Astrocyte (in vitro differentiated cells and primary cell): ENCODE results near the gene NDUFV2. TPM values are rescaled to one million over a fixed set of nuclear protein-coding genes. Genes with fewer than 3 reads are reported as not detected.

Source experiments
- DNase-seq: peaks from one replicate; pipeline ENCODE4 v3.0.0-alpha.2; 2010; ENCODE audit warnings: low read depth
- FAIRE-seq: peaks from 2 replicates; lab custom pipeline; 2011; peaks lifted over from hg19 to GRCh38; lab: Jason Lieb, UNC
- H2AFZ ChIP-seq: 2 replicates; pipeline ENCODE4 v1.6.0; 2012; ENCODE audit warnings: low read depth, low read length, inconsistent platforms
- H3K27ac ChIP-seq: 2 replicates; pipeline ENCODE4 v1.5.1; 2011; ENCODE audit warnings: low read depth, low read length, inconsistent platforms
- H3K27me3 ChIP-seq: 2 replicates; pipeline ENCODE4 v1.6.0; 2011; ENCODE audit warnings: low read length, inconsistent platforms; ENCODE audit not compliant: insufficient read depth
- H3K36me3 ChIP-seq: 2 replicates; pipeline ENCODE4 v1.5.1; 2011; ENCODE audit warnings: low read length, inconsistent platforms; ENCODE audit not compliant: insufficient read depth
- H3K4me1 ChIP-seq: 2 replicates; pipeline ENCODE4 v1.5.1; 2011; ENCODE audit warnings: low read length, inconsistent platforms; ENCODE audit not compliant: insufficient read depth
- H3K4me2 ChIP-seq: 2 replicates; pipeline ENCODE4 v1.6.0; 2012; ENCODE audit warnings: low read length, inconsistent platforms
- H3K4me3 ChIP-seq: 2 replicates; pipeline ENCODE4 v1.5.1; 2011; ENCODE audit warnings: low read depth, mild to moderate bottlenecking, low read length, inconsistent platforms; ENCODE audit not compliant: insufficient read depth
- H3K79me2 ChIP-seq: 2 replicates; pipeline ENCODE4 v1.6.0; 2012; ENCODE audit warnings: mild to moderate bottlenecking, low read length, inconsistent platforms; ENCODE audit not compliant: insufficient read depth
- H3K9ac ChIP-seq: 2 replicates; pipeline ENCODE4 v1.6.0; 2012; ENCODE audit warnings: mild to moderate bottlenecking, low read length, inconsistent platforms
- H3K9me3 ChIP-seq: 2 replicates; pipeline ENCODE4 v1.5.1; 2012; ENCODE audit warnings: low read depth, mild to moderate bottlenecking, low read length, inconsistent platforms; ENCODE audit not compliant: insufficient read depth
- H4K20me1 ChIP-seq: 2 replicates; pipeline ENCODE4 v1.6.0; 2012; ENCODE audit warnings: low read length, inconsistent platforms; ENCODE audit not compliant: insufficient read depth
- H3K27ac Mint-ChIP-seq: one replicate; pipeline ENCODE4 v1.8.0; 2021; ENCODE audit warnings: mild to moderate bottlenecking, mixed read lengths; ENCODE audit not compliant: unreplicated experiment
- H3K27me3 Mint-ChIP-seq: one replicate; pipeline ENCODE4 v1.8.0; 2021; ENCODE audit warnings: low read depth, mixed read lengths; ENCODE audit not compliant: unreplicated experiment
- H3K36me3 Mint-ChIP-seq: one replicate; pipeline ENCODE4 v1.8.0; 2021; ENCODE audit warnings: low read depth, mixed read lengths; ENCODE audit not compliant: unreplicated experiment
- H3K4me1 Mint-ChIP-seq: one replicate; pipeline ENCODE4 v1.8.0; 2021; ENCODE audit warnings: low read depth, mixed read lengths; ENCODE audit not compliant: unreplicated experiment
- H3K4me3 Mint-ChIP-seq: one replicate; pipeline ENCODE4 v1.8.0; 2021; ENCODE audit warnings: mild to moderate bottlenecking, moderate library complexity, mixed read lengths; ENCODE audit not compliant: unreplicated experiment
- H3K9me3 Mint-ChIP-seq: one replicate; pipeline ENCODE4 v1.8.0; 2021; ENCODE audit warnings: mild to moderate bottlenecking, mixed read lengths; ENCODE audit not compliant: unreplicated experiment
- CTCF ChIP-seq: IDR thresholded peaks from 2 replicates; pipeline ENCODE4 v1.5.1; 2011; ENCODE audit warnings: low read depth, mild to moderate bottlenecking, inconsistent platforms, low read length, moderate library complexity; ENCODE audit not compliant: insufficient read depth
- EZH2 ChIP-seq: IDR thresholded peaks from 2 replicates; pipeline ENCODE4 v1.6.1; 2012; ENCODE audit warnings: mild to moderate bottlenecking, low read length, inconsistent platforms; ENCODE audit not compliant: insufficient read depth
- total RNA-seq: library from RNA; stranded (reverse); gene quantifications from 2 replicates; pipeline ENCODE4 v1.2.1, GENCODE V29; 2021

NDUFV2 gene
- total RNA-seq, 1 donor from 2014 or later, result 120 TPM

GRCh38 chr18:9108911-9109310 is 6.4 kb downstream of the NDUFV2 start:
- Mint-ChIP-seq H3K27me3 (no peaks in the 10 kb centered on the region), H3K9me3 (no peaks in the 10 kb centered on the region), H3K4me1 (peaks cover 45% of the 10 kb centered on the region), H3K27ac (no peak overlapping the region), H3K36me3 (peaks cover 8% of the 10 kb centered on the region), H3K4me3 (no peak overlapping the region)
- DNase-seq (no peak), FAIRE-seq (no peak)
- Histone ChIP-seq H2AFZ (no peak overlapping the region), H3K4me2 (peak overlapping the region; percentile 17), H3K27me3 (no peaks in the 10 kb centered on the region), H3K4me1 (peaks cover 23% of the 10 kb centered on the region), H3K4me3 (no peak overlapping the region), H3K9me3 (no peaks in the 10 kb centered on the region), H3K9ac (peak overlapping the region; percentile 28), H4K20me1 (peaks cover 97% of the 10 kb centered on the region), H3K79me2 (peaks cover 100% of the 10 kb centered on the region), H3K36me3 (no peaks in the 10 kb centered on the region), H3K27ac (no peak overlapping the region)
- TF ChIP-seq CTCF (no peak), EZH2 (no peak)

GRCh38 chr18:9109523-9109922 is 7.0 kb downstream of the NDUFV2 start:
- Histone ChIP-seq H3K9ac (peak overlapping the region; percentile 28), H2AFZ (no peak overlapping the region), H3K27ac (no peak overlapping the region), H3K4me3 (no peak overlapping the region), H3K4me1 (peaks cover 17% of the 10 kb centered on the region), H3K79me2 (peaks cover 100% of the 10 kb centered on the region), H3K4me2 (peak overlapping the region; percentile 17), H4K20me1 (peaks cover 93% of the 10 kb centered on the region), H3K27me3 (no peaks in the 10 kb centered on the region), H3K36me3 (no peaks in the 10 kb centered on the region), H3K9me3 (no peaks in the 10 kb centered on the region)
- Mint-ChIP-seq H3K27me3 (no peaks in the 10 kb centered on the region), H3K4me1 (peaks cover 45% of the 10 kb centered on the region), H3K36me3 (peaks cover 8% of the 10 kb centered on the region), H3K27ac (peak overlapping the region; percentile 68), H3K9me3 (no peaks in the 10 kb centered on the region), H3K4me3 (peak overlapping the region; percentile 23)
- peak; percentile 63 for DNase-seq
- no peak for FAIRE-seq
- TF ChIP-seq CTCF (no peak), EZH2 (no peak)

- peaks cover 3% of the 10 kb centered on the region for H3K36me3 ChIP-seq
- no peak overlapping the region for H3K4me3 ChIP-seq
- no peak overlapping the region for H3K4me2 ChIP-seq
- H3K36me3 Mint-ChIP-seq, result peaks cover 9% of the 10 kb centered on the region
- H3K9me3 Mint-ChIP-seq, result no peaks in the 10 kb centered on the region
- no peaks in the 10 kb centered on the region for H3K9me3 ChIP-seq
- H4K20me1 ChIP-seq, result peaks cover 67% of the 10 kb centered on the region
- H3K27me3 ChIP-seq, result no peaks in the 10 kb centered on the region
- peaks cover 28% of the 10 kb centered on the region for H3K4me1 ChIP-seq
- TF ChIP-seq EZH2 (no peak), CTCF (no peak)
- H3K4me1 Mint-ChIP-seq, result peaks cover 39% of the 10 kb centered on the region
- H3K4me3 Mint-ChIP-seq, result no peak overlapping the region
- no peak overlapping the region for H3K27ac Mint-ChIP-seq
- H2AFZ ChIP-seq, result no peak overlapping the region
- no peaks in the 10 kb centered on the region for H3K27me3 Mint-ChIP-seq
- H3K79me2 ChIP-seq, result peaks cover 98% of the 10 kb centered on the region
- FAIRE-seq, result no peak
- no peak for DNase-seq
- no peak overlapping the region for H3K27ac ChIP-seq
- H3K9ac ChIP-seq, result no peak overlapping the region
Measured at GRCh38 chr18:9113468-9114149, 11.1 kb downstream of the NDUFV2 start.
